GM18867 (cell line): ENCODE results near the gene HEY2.
"Not testable (repeated sequence)": the region's sequence is repeated elsewhere in the genome, so short reads cannot be mapped to it uniquely, and the experiment has no call there.

Experiments
- ATAC-seq: cut with Tn5 transposase; IDR thresholded peaks from one replicate; pipeline ENCODE4 v1.9.1; 2021; ENCODE audit warnings: mild to moderate bottlenecking, moderate library complexity; ENCODE audit not compliant: unreplicated experiment

The HEY2 gene

DNA sequence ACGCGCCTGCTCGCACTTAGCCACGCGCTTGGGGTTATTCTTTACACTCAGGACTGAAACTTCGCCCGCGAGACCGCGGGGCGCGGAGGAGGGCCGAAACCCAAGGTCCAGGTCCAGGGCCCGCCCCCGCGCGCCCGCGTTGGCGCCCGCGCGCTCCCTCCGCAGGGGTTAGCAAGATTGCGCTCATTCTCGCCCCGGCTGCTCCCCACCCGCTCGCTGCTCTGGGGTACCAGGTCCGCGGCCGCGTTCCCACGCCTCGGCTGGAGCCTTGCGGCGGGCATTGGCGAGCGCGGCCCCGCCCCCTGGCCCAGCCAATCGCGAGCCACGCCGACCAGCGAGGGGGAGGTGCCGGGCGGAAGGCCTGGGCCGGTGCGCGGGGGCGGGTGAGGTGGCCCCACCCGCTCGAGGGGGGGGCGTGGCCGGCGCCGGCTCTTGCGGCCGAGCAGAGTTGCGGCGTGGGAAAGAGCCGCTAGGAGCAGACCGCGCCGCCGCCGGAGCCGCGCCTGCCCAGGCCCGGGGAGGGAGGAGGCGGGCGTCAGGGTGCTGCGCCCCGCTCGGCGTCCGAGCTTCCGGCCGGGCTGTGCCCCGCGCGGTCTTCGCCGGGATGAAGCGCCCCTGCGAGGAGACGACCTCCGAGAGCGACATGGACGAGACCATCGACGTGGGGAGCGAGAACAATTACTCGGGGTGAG, at the start of gene HEY2:
HEY2 (plus strand) TSS at position 460 of the 692 bp plus-strand sequence; CDS start at position 605, 145 bp downstream.
- ATAC-seq = peak; percentile 85

DNA sequence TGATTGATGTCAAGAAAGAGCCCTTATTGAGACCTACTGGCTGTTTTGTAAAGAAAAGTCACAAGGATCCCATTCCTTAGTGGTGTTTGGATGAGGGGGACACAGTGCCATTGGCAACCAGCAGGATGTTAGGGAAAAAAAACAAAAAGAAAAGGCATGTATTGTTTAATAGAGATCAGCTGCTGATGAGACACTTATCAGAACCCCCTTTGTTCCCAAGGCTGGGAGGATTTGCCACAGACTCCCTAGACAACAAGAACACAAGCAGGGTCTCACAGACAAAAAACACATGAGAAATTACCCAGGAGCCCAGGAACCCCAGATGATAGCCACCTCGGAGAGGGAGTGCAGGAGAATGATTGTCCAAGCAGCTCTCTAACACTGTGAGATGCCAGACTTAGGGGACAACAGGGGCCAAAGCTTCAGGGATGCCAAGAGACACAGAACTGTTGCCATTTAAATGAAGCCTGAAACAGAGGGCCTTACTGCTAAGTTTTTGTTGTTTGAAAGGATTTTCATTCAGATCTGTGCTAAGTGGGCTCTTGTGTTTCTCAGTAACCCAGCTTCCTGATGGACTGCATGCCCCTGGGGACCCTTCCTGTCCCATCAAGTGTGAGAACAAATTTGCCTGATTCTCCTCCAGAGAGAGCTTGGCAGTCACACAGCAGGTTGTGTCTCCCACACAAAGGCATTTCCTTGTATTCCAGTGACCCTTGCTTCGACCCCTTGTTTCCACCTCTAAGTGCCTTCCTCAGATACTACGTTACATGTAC, 48.7 kb upstream of the HEY2 start:
- ATAC-seq = no peak

DNA sequence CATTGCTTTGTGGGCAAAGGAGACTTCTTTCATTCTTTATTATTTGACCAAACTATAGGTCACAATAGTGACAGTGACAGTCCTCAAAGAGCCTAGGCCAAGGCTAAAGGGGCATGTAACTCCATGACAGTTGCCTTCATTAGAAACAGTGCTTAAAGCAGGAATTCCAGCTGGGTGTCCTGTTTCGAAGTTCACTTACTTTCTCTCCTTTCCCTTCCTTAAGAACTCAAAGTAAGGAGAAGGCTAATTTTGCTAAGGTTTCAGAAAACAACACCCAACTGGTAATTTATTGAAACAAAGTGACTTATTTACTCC, 48.1 kb upstream of the HEY2 start:
- no peak for ATAC-seq

DNA sequence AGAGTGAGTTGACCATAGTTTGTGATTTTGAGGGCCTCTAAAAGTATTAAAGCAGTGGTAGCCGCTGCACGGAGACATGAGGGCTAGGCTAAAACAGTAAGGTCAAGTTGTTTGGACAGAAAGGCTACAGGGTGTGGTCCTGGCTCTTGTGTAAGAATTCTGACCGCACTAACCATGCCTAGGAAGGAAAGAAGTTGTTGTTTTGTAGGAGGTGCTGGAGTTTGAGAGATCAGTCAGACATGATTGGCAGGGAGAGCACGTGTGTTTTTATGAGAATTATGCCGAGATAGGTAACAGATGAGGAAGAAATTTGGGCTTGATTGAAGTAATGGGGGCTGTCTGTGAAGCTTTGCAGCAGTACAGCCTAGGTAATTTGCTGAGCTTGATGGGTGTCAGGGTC, 45.5 kb upstream of the HEY2 start:
- ATAC-seq = not testable (repeated sequence)

DNA sequence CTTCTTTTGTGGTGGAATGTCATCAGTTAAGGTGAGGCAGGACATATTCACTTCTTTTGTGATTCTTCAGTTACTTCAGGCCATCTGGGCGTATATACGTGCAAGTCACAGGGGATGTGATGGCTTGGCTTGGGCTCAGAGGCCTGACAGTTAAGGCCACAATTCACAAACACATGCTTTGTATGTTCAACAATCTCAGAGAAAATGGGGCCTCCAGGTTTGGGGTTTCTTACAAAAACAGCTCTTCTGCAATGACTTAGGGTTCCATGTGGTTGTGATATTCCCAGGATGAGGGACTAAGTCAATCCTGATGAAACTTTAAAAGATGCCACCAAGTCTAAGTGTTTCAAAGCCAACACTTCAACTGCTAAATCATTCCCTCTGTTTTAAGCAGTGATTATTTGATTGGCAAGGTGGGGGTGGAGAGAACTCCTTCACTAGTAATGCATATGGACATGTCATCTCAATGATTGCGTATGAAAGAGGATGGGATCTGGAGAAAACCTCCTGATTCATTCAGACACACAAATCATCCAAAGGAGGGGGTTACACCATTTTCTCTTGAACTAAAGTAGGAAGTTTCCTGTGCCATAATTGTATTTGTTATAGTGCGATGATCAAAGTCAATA, 41.7 kb upstream of the HEY2 start:
- no peak for ATAC-seq

DNA sequence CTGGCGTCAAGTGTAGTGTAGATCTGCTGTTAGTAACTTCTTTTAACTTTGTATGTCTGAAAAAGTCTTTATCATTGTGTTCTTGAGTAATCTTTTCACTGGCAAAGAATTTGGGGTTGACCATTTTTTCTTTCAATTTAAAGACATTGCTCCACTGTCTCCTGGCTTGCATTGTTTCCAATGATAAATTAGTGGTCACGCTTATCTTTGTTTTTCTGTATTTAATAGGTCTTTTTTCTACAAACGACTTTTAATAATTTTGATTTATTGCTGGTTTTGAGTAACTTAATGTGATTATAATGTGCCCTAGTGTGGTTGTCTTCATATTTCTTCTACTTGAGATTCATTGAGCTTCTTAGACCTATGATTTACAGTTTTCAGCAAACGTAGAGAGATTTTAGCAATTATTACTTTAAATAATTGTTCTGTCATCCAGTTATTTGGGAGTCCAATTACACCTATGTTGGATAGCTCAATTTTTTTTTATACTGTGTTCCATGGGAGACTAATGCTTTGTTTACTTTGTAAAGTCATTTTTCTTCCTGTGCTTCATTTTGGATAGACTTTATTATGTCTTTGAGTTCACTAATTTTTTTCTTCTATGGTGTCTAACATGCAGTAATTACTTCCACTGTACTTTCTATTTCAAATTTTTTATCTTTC, 38.3 kb upstream of the HEY2 start:
- no peak for ATAC-seq

DNA sequence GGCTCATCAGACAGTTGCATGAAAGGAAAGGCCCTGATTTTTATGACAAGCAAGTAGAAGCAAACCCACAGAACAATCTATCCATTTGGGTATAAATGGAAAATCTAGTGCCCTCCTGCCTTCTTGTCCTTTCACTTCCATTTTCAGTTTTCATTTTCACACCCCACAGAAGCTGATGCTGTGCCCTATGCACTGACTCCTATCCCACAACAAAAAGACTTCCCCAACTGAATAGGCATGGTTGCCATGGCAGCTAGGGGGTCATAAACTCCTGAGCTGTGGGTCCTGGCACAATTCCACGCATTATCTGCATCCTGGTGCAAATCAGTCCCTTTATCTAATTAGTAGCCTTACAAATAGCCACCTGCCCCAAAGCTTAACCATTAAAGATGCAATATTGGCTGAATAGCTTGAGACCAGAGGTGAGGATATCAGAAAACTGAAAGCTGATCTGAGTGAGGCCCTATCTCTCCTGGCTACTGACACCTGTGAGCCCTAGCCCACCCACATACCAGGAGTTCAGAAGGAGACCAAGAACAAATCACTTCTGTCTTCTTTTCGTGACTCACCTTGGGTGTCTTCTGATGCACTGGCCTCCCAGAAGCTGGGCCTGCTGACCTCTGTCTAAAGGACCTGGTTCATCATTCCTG, 34.9 kb upstream of the HEY2 start:
- peak; percentile 81 for ATAC-seq

DNA sequence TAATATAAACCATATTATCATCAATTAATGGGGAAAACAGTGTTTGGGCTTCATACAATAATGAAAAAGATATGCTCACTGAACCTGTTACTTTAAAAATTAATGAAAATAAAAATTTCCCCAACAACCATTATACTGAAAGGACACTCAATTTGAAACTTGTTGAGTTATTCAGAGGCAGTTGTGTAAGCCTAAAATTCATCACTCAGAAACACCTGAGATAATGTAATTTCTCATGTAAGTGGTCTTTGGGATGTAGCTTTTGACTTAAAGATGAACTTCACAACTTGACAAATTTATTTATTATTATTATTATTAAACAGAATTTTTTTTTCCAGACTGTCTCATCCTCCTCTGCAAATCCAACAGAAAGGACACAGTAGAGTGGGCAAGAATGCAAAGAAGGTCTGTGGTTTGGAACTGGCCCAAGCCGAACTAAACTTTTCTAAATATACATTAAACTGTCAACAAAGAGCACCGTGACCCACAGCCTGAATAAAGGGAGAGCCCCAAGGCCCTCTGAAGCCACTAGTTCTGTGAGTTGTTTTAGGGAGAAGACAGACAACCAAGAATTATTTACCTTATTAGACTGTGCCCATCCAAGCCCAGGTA, 32.2 kb upstream of the HEY2 start:
- ATAC-seq = peak; percentile 79

DNA sequence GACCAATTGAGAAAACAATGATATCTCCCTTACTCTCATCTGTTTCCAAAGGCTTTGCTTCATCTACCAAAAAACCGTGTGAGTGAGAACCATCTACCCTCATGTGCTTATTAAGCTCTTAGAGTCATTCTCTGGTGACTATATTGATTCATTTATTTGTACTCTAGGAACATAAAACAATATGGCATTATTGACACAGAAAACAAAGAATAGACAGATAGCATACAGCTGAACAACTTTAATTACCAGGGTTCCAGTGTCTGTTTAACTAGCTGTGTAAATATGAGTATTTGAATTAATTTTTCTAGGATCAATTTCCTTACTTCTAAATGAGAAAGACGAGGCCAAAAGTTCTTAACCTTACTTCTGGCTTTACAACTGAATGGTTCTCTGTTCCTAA, 31.3 kb upstream of the HEY2 start:
- ATAC-seq = no peak

DNA sequence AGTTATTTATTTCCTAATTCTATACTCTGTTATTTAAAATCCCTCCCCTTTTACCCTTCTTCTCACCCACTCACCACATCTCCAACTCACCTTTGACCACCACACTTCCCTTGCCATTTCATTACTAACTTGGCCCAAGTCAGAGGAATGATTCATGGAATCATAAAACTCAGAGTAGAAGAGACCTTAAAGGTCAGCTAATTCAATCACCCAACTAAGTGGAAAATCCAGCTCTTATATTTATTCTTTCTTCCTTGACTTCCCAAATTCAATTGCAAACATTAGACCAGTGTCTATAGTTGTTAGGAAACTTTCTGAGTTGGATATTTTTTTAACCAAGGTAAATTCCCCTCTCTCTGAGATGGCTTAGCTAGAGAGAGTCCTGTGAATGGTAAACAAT, 26.5 kb upstream of the HEY2 start:
- no peak for ATAC-seq

DNA sequence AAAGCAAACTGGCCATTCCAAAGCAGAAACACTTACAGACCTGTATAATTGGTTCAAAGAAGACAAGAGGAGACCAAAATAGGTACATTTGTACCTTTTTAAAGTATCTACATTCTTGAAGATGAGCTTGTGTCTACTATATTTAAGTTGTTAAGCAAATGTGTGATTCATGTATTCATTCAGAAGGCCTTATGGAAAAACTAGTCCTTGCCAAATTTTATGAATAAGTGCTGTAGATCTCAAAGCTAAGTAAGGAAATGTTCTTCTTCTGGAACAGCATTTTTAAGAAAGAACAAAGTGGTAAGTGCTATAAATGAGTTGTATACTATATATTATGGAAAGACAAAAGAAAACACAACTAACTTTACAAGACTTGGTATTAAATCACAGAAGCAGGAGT, 22.2 kb upstream of the HEY2 start:
- ATAC-seq = no peak

DNA sequence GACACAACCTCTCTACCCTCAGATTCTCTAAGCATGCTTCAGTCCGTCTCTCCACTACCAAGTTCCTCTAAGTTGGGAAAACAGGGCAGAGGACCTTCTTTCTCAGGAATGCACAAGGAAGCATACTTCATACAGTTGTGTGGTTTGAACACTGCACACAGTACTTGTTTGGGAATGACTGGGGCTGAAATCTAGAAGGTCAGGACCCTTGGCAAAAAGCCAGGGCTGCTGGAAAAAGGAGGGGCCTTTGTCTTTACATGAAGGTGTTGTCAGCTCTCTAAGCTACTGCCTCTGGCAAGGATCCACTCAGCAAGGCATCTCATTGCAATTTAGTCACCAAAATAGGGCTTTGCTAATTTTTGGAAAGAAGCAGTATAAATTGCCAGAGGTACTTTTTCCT, 20.7 kb upstream of the HEY2 start:
- ATAC-seq = no peak

DNA sequence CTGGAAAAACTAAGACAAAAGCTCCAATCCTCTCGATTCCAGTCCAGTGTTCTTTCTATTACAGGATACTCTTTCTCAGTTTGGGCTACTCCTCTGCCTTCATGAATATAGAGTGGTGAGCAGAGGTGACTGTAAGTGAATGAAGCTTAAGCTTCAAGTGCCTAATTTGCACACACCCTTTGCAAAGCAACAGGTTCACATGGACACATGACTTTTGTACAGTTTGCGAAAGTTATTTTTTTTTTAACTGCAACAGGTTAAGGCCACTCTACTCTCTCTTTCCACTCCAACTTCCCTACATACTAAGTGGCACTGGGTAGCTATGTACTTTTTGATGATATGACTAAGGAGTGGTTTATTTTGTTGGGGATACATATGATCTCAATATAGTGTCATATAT, 19.4 kb upstream of the HEY2 start:
- ATAC-seq = no peak

DNA sequence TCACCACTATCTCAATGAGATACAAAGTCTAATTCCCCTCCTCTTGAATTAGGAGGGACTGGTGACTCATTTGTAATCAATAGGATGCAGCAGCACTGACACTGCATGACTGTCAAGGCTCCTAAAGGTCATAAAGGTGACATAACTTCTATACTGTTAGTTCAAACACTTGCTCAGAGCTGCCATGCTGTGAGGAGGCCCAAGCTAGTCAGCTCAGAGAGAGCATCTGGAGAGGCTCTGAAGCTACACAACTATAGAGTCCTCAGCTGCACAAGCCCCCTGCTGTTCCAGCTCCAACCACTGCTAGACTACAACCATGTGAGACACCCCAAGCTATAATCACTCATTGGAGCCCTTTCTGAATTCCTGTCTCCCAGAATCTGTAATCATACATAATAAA, 17.0 kb upstream of the HEY2 start:
- ATAC-seq = no peak

DNA sequence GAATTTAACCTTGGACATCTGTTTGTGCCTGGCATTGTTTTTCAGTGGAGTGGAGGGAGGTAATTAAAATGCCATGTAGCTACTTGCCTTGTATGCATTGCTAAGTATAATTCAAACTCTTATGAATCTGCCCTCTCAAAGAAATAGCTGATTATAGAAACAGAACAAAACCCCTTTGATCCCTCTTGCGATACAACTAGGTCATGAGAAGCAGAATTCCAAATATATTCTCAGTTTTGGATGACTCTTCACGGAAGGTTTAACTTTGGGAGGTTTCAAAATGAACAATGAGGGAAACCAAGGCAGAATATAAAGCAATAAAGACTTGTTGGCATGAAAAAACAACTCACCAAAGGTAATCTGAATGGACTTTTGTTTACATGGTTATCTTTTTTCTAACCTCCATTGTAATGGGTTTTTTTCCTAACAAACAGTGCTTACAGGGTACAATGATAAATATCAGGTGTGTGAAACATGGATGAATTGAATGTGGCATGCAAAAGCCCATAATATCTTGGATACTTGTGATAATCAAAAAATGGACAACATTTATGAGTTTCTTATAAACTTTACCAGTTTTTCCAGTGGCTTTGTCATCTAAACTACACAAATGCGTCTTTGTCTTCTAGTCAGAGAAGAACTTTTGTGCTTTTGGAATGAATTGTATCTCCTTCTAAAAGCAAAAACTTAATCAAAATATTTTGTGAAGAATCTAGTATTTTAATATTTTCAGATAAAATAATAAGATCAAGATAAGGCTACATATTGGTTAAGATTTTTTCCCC, 15.7 kb upstream of the HEY2 start:
- no peak for ATAC-seq

DNA sequence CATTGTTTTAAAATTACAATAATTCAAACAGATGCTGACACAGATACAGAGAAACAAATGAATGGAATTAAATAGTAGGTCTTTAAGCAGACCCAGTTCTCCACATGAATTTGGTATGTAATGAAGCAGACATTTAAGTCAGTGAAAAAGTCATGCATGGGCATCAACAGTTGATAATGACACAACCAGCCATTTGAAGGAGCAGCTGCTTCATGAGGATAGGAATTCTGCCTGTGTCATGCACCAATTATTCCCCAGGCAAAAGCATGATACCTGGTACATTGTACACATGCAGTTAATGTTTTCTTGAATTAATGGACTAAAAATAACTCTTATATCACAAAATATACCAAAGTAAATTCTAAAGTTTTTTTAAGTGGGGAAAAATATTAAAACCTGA, 11.2 kb upstream of the HEY2 start:
- no peak for ATAC-seq

DNA sequence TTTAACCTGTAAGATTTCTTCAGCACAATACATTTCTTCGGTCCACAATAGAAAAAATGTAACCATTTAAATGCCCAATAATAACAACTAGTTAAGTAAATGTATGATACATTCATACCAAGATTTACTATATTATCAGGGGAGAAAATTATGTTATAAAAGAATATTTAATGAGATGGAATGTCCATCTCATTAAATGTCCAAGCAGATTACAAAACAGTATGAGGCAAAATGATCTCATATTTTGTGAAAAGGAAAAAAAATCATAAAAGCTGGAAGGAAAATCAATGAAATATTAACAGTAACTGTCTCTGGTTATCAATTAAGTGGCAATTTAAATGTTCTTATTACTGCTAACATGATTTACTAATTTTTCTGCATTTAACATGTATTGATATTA, 10.1 kb upstream of the HEY2 start:
- no peak for ATAC-seq

DNA sequence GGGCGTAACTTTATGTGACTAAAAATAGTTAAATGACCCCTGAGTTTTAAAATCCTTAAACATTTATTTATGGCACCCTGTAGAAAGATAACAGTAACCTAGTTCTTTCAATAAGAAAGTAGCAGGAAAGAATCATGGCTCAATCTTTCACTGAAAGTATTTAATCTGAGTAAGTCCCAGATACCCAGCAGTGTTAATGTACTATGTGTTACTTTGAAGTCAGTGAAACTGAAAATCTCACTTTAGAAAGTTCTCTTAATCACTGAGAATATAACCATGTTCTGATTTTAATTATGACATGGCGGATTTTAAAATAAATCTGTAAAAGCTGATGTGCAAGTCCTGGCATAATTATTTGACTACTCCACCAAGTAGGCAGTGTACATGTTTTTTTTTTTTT, 8.1 kb upstream of the HEY2 start:
- peak; percentile 54 for ATAC-seq

DNA sequence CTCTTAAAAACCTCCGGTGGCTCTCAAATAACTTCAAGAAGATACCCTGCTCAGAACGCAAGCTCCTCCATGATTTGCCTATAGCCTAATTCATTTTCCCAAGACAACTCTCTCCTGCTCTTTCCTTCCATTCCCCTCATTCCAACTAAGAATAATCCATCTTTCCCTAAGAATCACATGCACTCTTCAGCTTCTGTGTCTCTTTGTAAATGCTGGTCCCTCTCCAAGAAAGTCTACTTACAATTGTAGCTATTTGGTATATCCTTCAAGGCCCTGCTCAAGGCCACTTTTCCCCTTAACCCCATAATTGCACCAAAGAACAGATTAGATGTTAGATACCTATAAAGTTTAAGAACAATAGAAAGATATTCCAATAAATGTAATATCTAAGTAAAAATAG, 7.4 kb upstream of the HEY2 start:
- no peak for ATAC-seq

DNA sequence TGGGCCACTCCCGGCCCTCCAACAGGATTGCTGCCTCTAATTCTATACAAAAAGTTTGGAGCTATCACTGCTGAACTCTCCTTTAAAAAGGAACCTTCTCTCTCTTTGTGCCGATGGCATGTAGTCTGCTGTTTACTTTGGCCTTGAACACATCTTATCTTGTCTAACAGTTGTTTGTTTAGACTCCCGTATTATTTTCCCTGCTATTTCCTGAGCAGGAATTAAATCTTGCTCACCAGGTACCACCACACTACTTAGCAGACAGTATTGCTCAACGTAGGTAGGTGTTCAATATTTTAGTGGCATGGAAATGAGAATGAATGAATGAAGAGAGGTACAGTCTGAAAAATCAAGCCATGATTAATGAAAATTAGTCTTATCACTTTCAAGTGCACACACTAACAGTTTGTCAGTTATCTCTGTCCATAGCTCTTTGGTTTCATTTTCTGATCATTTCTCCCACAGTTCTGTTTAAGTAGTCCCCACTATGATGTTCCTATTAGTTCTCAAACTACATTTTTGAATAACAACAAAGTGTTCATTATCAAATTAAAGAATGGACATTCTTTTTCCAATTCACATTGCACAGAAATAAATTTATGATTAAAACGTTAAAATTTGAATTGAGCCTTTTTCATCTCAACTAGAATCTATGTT, 6.8 kb upstream of the HEY2 start:
- no peak for ATAC-seq
